ENCODE data around the gene THSD4.

THSD4 gene

DNA sequence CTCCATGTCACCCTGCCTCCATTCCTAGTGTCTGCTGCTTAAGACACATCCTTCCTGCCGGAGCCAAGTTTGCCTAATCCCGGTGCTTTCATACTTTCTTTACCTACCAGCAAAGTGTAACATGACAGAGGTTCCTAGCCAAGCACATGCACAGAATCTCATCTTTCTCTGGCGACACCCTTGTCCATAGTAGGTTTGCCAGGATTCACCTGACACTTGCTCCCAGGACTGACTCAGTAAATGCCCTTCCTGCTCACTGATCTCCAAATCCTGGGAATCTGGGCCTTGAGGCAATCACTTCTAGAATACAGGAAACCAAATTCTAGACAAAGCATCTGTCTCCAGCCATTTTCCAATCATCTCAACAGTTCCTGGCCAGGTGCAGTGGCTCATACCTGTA lies 684.9 kb downstream of the THSD4 start:
- intact Hi-C loops (cut with micrococcal nuclease): loop anchor here (2.0 kb wide), 1 partner anchor 55 kb away; no protein-coding TSS in a partner anchor
- Mint-ChIP-seq H3K36me3 (ENCODE audit: low read depth) (no peaks in the 10 kb centered on the region), H3K4me3 (no peak overlapping the region), H3K4me1 (ENCODE audit: low read depth) (no peaks in the 10 kb centered on the region), H3K9me3 (no peaks in the 10 kb centered on the region), H3K27me3 (peaks cover 10% of the 10 kb centered on the region), H3K27ac (no peak overlapping the region)

DNA sequence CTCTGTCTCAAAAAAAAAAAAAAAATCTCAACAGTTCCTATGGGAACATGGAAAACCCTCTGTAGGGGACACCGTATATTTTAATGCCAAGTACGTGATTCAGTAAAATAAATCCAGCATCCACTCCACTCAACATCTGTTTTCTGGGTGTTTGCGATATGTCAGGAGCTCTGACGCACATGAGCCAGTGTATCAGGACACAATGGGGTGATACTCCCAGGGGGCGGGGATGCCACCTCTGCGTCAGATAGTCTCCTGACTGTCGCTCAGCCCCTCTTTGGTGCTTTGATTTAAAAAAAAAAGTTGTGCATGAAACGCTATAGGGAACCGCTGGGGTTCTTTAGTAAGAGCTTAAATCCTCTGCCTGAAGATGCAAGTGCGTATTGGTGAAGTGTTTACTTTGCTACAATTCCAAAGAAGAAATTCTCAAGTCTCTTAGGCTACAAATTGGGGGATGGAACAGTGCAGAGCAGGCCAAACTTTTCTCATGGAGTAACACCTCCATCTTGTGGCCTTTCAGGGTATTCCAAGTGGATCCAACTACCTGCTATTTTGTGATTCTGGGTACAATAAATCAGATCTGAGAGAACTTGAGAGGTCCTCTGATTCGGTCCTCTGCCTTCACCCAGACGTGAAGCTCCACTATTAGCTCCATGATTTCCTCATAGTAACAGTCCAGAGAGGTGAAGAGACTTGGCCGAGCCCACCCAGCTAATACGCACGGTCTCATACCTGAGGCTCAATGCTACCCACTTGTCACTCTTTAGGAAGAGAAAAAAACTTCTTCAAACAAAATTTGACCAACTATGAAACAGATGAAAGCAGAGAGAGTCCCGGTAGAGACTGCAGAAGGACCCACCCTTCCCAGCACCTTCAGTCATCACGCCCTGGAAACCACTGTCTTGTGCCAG lies 685.8 kb downstream of the THSD4 start:
- Mint-ChIP-seq H3K27me3 (peaks cover 10% of the 10 kb centered on the region), H3K4me3 (no peak overlapping the region), H3K27ac (no peak overlapping the region), H3K4me1 (ENCODE audit: low read depth) (no peaks in the 10 kb centered on the region), H3K9me3 (no peaks in the 10 kb centered on the region), H3K36me3 (ENCODE audit: low read depth) (no peaks in the 10 kb centered on the region)
- intact Hi-C loops (cut with micrococcal nuclease): loop anchor here (2.0 kb wide), 1 partner anchor 56 kb away; no protein-coding TSS in a partner anchor

DNA sequence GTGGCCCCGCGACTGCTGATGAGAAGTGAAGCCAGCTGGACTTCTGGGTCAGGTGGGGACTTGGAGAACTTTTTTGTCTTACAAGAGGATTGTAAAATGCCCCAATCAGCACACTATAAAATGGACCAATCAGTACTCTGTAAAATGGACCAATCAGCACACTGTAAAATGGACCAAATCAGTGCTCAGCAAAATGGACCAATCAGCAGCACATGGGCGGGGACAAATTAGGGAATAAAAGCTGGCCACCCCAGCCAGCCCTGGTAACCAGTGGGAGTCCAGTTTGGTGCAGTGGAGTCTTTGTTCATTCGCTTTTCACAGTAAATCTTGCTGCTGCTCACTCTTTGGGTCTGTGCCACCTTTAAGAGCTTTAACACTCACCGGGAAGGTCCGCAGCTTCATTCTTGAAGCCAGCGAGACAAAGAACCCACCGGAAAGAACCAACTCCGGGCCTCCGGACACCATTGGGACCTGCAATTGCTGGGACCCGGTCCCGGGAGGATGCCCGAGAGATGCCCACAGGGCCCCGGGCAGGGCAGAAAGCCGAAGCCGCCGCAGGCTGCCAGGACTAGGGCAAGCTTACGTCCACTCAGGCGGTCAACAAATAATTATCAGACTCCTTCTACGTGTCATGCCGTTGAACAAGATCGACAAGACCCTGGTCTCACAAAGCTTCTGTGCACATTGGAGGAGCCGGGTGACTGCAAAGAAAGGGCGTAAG lies 686.8 kb downstream of the THSD4 start:
- no peaks in the 10 kb centered on the region for H3K36me3 Mint-ChIP-seq (ENCODE audit: low read depth)
- no peak overlapping the region for H3K4me3 Mint-ChIP-seq
- H3K27me3 Mint-ChIP-seq: peaks cover 8% of the 10 kb centered on the region
- intact Hi-C loops (cut with micrococcal nuclease): loop anchor here (2.0 kb wide), 1 partner anchor 57 kb away; no protein-coding TSS in a partner anchor
- H3K9me3 Mint-ChIP-seq: no peaks in the 10 kb centered on the region
- H3K4me1 Mint-ChIP-seq (ENCODE audit: low read depth): no peaks in the 10 kb centered on the region
- H3K27ac Mint-ChIP-seq: no peak overlapping the region

DNA sequence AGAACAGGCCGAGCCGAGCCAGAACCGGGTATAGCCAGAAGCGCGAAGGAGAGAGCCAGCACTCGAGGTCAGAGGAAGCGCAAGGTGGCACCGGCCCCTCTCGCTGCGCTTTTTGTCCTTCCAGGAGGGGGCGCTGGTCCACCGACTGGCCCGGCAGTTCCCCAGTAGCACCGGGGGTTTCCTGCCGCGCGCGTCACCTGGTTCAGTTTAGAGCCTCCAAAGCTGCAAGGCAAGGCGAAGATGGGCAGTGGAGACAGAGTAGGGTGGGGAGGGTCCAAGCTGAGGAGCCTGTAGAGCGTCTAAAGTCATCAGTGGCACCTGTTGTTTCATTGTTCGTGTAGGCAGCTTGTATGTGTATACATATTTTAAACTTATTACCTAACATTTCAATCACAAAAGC lies 687.5 kb downstream of the THSD4 start:
- Mint-ChIP-seq H3K4me3 (no peak overlapping the region), H3K27me3 (peaks cover 8% of the 10 kb centered on the region), H3K9me3 (no peaks in the 10 kb centered on the region), H3K4me1 (ENCODE audit: low read depth) (no peaks in the 10 kb centered on the region), H3K36me3 (ENCODE audit: low read depth) (no peaks in the 10 kb centered on the region), H3K27ac (no peak overlapping the region)
- intact Hi-C loops (cut with micrococcal nuclease): no loop called here

DNA sequence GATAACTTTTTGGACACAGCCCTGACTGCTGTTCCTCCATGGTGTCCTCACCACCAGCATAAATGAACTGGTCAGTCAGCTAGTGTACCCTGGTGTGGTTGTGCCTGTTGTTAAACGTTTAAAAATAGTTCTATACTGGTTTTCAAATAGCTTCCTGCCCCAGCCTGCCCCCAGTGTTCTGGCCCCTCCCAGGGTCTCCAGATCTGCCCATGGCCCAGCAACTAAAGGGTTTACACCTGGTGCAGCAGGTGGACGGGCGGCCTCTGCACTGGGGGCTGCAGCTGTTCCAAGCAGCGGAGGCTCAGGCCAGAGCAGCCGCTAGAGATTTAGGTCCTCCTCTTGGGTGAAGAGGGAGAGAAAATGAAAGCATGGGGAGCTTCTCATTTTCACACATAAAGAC lies 689.0 kb downstream of the THSD4 start:
- no peak overlapping the region for H3K4me3 Mint-ChIP-seq
- H3K9me3 Mint-ChIP-seq: no peaks in the 10 kb centered on the region
- no peaks in the 10 kb centered on the region for H3K36me3 Mint-ChIP-seq (ENCODE audit: low read depth)
- intact Hi-C loops (cut with micrococcal nuclease): no loop called here
- H3K27ac Mint-ChIP-seq: no peak overlapping the region
- peaks cover 8% of the 10 kb centered on the region for H3K27me3 Mint-ChIP-seq
- no peaks in the 10 kb centered on the region for H3K4me1 Mint-ChIP-seq (ENCODE audit: low read depth)

DNA sequence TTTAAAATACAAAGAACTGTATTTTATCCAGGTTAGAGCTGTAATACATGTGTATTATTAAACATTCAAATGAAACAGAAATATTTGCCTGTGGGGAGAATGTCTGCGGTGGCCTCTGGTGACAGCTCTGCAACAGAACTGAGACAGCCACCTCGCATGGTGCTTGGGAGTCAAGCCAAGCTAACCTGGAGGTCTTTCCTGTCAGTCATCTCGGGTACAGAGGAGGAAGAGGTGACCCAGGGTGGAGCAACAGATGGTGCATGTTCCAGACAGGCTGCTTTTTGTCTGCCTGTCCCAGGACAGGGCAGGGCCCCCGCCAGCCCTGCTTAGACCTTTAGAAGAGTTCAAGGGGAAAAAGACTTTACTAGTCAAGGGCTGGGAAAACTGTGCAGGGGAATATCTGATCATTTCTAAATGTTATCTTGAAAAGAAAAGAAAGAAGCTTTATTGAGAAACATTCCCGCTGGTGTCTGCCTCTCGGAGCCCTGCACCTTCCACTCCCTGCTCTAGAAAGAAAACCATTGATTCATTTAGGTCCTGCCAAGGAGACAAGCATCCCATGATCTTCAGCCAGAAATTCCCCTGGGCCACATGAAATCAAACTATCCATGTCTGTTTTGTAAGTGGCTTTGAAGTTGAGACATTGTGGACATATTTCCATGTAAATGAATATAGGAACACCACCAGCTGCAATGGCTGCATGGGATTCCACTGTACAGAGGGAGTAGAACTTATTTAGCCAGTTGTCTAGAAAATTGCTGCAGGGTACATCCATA lies 689.6 kb downstream of the THSD4 start:
- H3K9me3 Mint-ChIP-seq: no peaks in the 10 kb centered on the region
- no peaks in the 10 kb centered on the region for H3K4me1 Mint-ChIP-seq (ENCODE audit: low read depth)
- H3K4me3 Mint-ChIP-seq: no peak overlapping the region
- no peak overlapping the region for H3K27ac Mint-ChIP-seq
- intact Hi-C loops (cut with micrococcal nuclease): no loop called here
- peaks cover 8% of the 10 kb centered on the region for H3K27me3 Mint-ChIP-seq
- H3K36me3 Mint-ChIP-seq (ENCODE audit: low read depth): no peaks in the 10 kb centered on the region

DNA sequence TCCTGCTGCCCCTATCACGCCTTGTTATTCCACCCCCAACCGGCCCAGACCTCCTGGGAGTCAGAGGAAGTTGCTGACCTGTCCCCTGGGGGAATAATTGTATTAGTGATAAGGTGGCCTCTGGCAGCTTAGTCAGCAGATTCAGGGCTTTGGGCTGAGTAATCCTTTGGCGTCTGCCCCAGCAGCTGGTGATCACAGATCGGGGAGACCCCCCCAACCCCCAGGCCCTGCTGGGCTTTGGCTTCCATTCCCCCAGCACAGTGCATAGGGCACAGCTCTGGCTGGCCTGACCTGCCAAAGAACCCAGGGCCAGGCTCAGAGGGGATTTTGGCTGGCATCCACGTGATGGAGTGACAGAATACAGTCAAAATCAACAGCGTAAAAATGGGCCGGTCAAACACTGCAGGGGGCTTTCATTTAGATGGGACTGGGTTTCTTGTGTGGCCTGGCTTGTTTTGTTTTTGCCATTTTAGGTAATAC lies 691.2 kb downstream of the THSD4 start:
- Mint-ChIP-seq H3K4me3 (no peak overlapping the region), H3K9me3 (no peaks in the 10 kb centered on the region), H3K4me1 (ENCODE audit: low read depth) (no peaks in the 10 kb centered on the region), H3K27ac (no peak overlapping the region), H3K36me3 (ENCODE audit: low read depth) (no peaks in the 10 kb centered on the region), H3K27me3 (peaks cover 5% of the 10 kb centered on the region)
- intact Hi-C loops (cut with micrococcal nuclease): no loop called here

DNA sequence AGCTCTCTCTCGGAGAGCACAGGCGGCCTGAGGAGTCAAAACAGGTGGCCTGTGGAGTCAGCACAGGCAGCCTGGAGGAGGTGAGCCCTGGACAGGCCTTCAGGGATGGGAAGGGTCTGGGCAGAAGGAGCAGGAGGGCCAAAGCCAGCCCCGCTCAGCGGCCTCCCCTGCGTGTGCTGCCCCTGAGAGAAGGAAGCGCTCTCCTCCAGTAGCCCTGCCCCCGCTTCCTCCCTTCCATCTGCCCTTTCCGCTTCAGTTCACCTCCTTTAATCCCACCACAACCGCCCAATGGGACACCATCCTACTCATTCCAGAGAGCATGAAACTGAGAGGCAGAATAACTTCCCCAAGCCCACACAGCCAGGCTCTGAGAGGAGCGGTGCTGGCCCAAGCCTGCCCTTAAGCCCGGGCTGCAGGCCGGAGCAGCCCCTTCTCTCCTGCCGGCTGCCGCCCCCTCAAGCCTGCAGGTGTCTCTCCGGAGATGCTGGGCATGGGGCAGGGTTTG lies 691.9 kb downstream of the THSD4 start:
- H3K36me3 Mint-ChIP-seq (ENCODE audit: low read depth): no peaks in the 10 kb centered on the region
- H3K27me3 Mint-ChIP-seq: peaks cover 5% of the 10 kb centered on the region
- H3K4me3 Mint-ChIP-seq: no peak overlapping the region
- no peaks in the 10 kb centered on the region for H3K4me1 Mint-ChIP-seq (ENCODE audit: low read depth)
- no peaks in the 10 kb centered on the region for H3K9me3 Mint-ChIP-seq
- H3K27ac Mint-ChIP-seq: no peak overlapping the region
- intact Hi-C loops (cut with micrococcal nuclease): no loop called here

DNA sequence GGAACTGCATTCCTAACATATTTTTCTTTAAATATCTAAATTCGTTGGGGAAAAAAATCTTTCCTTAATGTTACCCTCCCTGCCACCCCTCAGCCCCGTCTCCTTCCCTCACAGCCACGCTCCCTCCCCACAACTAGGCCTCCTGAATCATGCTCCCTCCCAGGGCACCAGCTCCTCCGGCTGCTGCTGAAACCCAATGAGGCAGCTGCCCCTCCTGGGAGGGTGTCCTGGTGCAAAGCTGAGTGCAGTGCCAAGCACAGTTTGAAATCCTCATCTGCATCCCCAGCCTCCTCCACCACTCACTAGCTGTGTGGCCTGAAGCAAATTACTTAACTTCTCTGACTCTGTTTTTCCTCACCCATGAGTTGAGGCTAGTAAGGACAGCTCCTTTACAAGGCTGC lies 692.4 kb downstream of the THSD4 start:
- H3K27me3 Mint-ChIP-seq: peaks cover 3% of the 10 kb centered on the region
- H3K4me3 Mint-ChIP-seq: no peak overlapping the region

DNA sequence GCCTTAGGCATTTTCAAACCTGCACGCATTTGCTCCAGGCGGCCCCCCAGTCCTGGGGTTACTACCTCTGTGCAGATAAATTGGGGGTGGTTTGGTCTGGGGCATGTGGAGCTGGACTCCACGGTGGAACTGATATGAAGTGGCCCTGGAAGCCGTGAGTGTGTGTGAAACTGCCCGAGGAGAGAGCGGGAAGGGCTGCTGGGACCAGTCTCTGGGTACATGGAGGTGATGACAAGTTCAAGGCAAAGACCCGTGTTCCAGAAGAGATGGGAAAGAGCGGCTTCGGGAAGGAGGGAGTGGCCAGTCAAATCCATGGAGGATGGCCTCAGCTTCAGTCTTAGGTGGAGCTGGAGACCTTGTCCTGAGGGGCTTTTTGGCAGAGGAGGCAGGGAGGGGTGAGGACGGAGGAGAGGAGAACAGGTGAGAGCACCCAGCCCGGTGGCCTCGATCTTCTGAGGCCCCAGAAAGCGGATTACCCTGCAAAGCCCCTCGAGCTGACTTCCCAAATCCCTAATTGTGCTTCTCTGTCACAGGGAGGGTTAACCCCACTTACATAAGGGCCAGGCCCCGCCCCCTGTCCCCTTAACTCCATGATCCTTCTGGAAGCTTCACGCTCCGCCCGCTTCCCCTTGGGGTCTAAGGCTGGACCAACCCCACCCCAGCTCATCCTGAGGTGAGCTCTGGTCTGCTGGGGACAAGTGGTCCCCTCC lies 693.2 kb downstream of the THSD4 start:
- no peaks in the 10 kb centered on the region for H3K36me3 Mint-ChIP-seq (ENCODE audit: low read depth)
- H3K4me3 Mint-ChIP-seq: no peak overlapping the region
- peaks cover 1% of the 10 kb centered on the region for H3K27me3 Mint-ChIP-seq
- intact Hi-C loops (cut with micrococcal nuclease): no loop called here
- H3K9me3 Mint-ChIP-seq: no peaks in the 10 kb centered on the region
- H3K4me1 Mint-ChIP-seq (ENCODE audit: low read depth): no peaks in the 10 kb centered on the region
- no peak overlapping the region for H3K27ac Mint-ChIP-seq

More for the DNA sequence above, 692.4 kb downstream of the THSD4 start:
- H3K27ac Mint-ChIP-seq: no peak overlapping the region
- no peaks in the 10 kb centered on the region for H3K36me3 Mint-ChIP-seq (ENCODE audit: low read depth)
- no peaks in the 10 kb centered on the region for H3K9me3 Mint-ChIP-seq
- intact Hi-C loops (cut with micrococcal nuclease): no loop called here
- H3K4me1 Mint-ChIP-seq (ENCODE audit: low read depth): no peaks in the 10 kb centered on the region

DNA sequence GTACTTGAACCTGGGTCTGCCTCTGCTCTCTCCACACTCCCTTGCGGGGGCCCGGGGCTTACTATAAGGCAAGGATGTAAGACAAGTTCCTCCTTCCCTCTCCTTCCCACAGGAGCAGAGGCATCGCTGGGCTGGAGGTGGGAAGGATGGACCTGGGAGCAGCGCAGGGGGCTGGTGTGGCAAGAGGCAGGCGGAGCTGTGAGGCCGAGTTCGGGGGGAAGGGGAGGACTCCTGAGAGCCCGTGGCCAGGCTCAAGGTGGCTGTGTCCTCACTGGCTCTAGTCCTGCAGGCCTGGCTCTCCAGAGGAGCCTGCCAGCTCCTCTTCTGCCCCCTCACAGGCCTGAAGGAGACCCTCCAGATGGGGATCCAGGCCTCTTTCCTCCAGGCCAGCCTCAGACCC lies 694.1 kb downstream of the THSD4 start:
- Mint-ChIP-seq H3K9me3 (no peaks in the 10 kb centered on the region), H3K4me1 (ENCODE audit: low read depth) (no peaks in the 10 kb centered on the region), H3K27ac (no peak overlapping the region), H3K27me3 (peaks cover 1% of the 10 kb centered on the region), H3K4me3 (no peak overlapping the region), H3K36me3 (ENCODE audit: low read depth) (no peaks in the 10 kb centered on the region)
- intact Hi-C loops (cut with micrococcal nuclease): no loop called here

DNA sequence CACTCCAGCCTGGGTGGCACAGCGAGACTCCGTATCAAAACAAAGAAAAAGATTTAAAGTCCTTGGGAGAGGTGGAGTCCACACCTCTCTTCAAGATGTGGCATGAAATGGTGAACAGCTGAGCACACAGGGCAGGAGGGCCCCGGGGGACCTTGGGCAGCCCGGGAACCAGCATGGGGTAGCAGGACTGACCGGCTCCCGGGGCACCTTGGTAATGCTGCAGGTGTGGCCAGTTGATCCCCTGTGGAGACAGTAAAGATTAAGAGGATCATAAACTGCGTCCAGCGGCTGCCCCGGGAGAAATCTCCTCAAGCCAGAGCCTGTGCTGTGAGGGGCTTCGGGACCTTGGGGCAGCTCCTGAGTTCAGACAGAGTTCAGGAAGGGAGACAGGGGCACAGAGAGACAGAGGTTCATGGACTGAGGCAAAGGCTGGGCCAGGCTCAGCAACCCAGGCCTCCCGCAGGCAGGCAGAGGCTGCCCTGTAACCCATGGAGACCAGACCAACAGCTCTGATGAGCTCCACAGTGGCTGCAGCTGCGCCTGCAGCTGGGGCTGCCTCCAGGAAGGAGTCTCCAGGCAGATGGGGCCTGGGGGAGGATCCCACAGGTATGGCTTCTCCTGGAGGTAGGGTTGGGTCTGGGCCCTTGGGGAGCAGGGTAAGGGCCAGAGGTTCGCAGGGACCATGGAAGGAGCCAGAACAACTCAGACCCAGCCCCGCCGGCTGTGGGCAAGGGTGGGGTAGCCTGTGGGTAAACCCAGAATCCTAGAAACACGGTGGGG lies 695.2 kb downstream of the THSD4 start, which contains the start of gene NR2E3:
Gene NR2E3, plus strand, starts transcription at position 299 of the 780 bp plus-strand sequence. Its CDS starts 190 bp downstream, at position 489.
- H3K36me3 Mint-ChIP-seq (ENCODE audit: low read depth): no peaks in the 10 kb centered on the region
- no peak within 1 kb of the TSS for H3K4me3 Mint-ChIP-seq
- H3K27ac Mint-ChIP-seq: no peak within 1 kb of the TSS
- H3K4me1 Mint-ChIP-seq (ENCODE audit: low read depth): no peaks in the 10 kb centered on the region
- H3K9me3 Mint-ChIP-seq: no peaks in the 10 kb centered on the region
- intact Hi-C loops (cut with micrococcal nuclease): no loop called here
- no peaks in the 10 kb centered on the region for H3K27me3 Mint-ChIP-seq
